Hepatocyte (in vitro differentiated cells): ENCODE data around the gene CYB561.
A peak's percentile ranks its signal among the peaks of the same experiment; 100 is the strongest.

Experiments used
- EZH2 ChIP-seq: fragments of 200-600 bp; sonication (generic); IDR thresholded peaks from 2 replicates; pipeline ENCODE4 v1.6.1; 2016; ENCODE audit warnings: antibody characterized with exemption, mild to moderate bottlenecking, borderline replicate concordance
- EZH2phosphoT487 ChIP-seq: fragments of 200-600 bp; sonication (generic); IDR thresholded peaks from one replicate; pipeline ENCODE4 v1.6.1; 2018; ENCODE audit warnings: antibody characterized with exemption, mild to moderate bottlenecking, low read depth, moderate library complexity; ENCODE audit not compliant: unreplicated experiment, severe bottlenecking
- TF ChIP-seq, protein P1 (sequence below): fragments of 200-600 bp; sonication (generic); IDR thresholded peaks from 2 replicates; pipeline ENCODE4 v1.5.1; 2016; ENCODE audit warnings: antibody characterized with exemption, mild to moderate bottlenecking; ENCODE audit not compliant: poor library complexity

DNA sequence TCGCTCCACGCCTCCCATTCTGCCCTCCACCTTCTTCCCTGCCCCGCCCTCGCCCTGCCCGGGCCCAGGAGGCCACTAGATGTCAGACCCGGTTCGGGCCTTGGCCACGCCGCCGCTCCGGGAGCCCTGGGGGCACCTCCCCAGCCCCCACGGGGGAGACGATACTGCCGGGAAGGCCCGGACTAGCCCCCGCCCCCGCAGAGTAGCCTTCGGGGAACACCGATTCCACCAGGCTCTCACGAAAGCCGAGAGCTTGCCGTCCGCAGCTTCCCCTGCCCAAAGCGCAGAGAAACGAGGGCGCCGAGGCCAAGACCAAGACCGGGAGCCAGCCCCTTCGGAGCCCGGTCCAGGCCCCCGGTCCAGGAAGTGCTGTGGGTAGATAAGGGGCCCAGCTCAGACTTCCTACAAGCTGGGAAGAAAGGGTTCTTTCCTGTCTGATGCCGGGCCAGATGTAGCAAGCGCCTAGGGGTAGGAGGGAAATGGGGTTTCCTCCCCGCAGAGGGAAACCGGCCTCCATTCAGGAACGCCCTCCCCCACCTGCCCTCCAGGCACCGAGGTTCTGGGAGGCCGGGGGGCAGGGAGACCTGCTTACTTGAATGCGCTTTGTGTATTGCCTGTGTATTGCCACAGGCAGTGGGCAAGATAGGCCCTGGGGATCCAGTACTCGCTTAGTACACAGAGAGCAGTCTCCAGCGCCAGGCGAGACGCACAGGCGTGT lies 806 bp upstream of the CYB561 start:
- TF ChIP-seq, protein P1, sequence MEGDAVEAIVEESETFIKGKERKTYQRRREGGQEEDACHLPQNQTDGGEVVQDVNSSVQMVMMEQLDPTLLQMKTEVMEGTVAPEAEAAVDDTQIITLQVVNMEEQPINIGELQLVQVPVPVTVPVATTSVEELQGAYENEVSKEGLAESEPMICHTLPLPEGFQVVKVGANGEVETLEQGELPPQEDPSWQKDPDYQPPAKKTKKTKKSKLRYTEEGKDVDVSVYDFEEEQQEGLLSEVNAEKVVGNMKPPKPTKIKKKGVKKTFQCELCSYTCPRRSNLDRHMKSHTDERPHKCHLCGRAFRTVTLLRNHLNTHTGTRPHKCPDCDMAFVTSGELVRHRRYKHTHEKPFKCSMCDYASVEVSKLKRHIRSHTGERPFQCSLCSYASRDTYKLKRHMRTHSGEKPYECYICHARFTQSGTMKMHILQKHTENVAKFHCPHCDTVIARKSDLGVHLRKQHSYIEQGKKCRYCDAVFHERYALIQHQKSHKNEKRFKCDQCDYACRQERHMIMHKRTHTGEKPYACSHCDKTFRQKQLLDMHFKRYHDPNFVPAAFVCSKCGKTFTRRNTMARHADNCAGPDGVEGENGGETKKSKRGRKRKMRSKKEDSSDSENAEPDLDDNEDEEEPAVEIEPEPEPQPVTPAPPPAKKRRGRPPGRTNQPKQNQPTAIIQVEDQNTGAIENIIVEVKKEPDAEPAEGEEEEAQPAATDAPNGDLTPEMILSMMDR = peak; percentile 16
- TF ChIP-seq EZH2 (no peak), EZH2phosphoT487 (no peak)
